KMS-11 (cell line): Measurements from ENCODE around the gene HOXD4.
A peak's percentile ranks its signal among the peaks of the same experiment; 100 is the strongest.

ENCODE experiments used
- H2AFZ ChIP-seq: fragments of 200-600 bp; sonication (generic); 2 replicates; pipeline ENCODE4 v1.6.1; 2016; ENCODE audit warnings: antibody characterized with exemption, mixed run types, low read depth
- H3K27ac ChIP-seq: fragments of 200-600 bp; sonication (generic); 2 replicates; pipeline ENCODE4 v1.6.1; 2016; ENCODE audit warnings: mild to moderate bottlenecking, mixed run types
- H3K27me3 ChIP-seq: fragments of 200-600 bp; sonication (generic); 2 replicates; pipeline ENCODE4 v1.6.1; 2017; ENCODE audit warnings: mild to moderate bottlenecking, low read depth, mixed run types, moderate library complexity; ENCODE audit not compliant: insufficient read depth
- H3K36me3 ChIP-seq: fragments of 200-600 bp; sonication (generic); 2 replicates; pipeline ENCODE4 v1.6.1; 2017; ENCODE audit warnings: mild to moderate bottlenecking, mixed run types; ENCODE audit not compliant: insufficient read depth
- H3K4me1 ChIP-seq: fragments of 200-600 bp; sonication (generic); 2 replicates; pipeline ENCODE4 v1.6.1; 2016; ENCODE audit warnings: mild to moderate bottlenecking, low read depth, mixed run types; ENCODE audit not compliant: poor library complexity, severe bottlenecking
- H3K4me2 ChIP-seq: fragments of 200-600 bp; sonication (generic); 2 replicates; pipeline ENCODE4 v1.7.0; 2016; ENCODE audit warnings: mild to moderate bottlenecking, mixed run types
- H3K4me3 ChIP-seq: fragments of 200-600 bp; sonication (generic); IDR thresholded peaks from 2 replicates; pipeline ENCODE4 v1.6.1; 2017; ENCODE audit warnings: low read depth, low read length, mixed read lengths; ENCODE audit not compliant: insufficient read depth
- H3K79me2 ChIP-seq: fragments of 200-600 bp; sonication (generic); 2 replicates; pipeline ENCODE4 v1.6.1; 2016; ENCODE audit warnings: low read depth, mixed run types; ENCODE audit not compliant: insufficient read depth
- H3K9ac ChIP-seq: fragments of 200-600 bp; sonication (generic); 2 replicates; pipeline ENCODE4 v1.6.1; 2016; ENCODE audit warnings: mild to moderate bottlenecking, mixed run types
- H4K20me1 ChIP-seq: fragments of 200-600 bp; sonication (generic); 2 replicates; pipeline ENCODE4 v1.6.1; 2016; ENCODE audit warnings: mild to moderate bottlenecking, mixed run types; ENCODE audit not compliant: insufficient read depth
- TF ChIP-seq, protein P1 (sequence below): fragments of 200-600 bp; sonication (generic); conservative IDR thresholded peaks from 2 replicates; pipeline ENCODE4 v1.6.1; 2017; ENCODE audit warnings: low read depth, mild to moderate bottlenecking, antibody characterized with exemption, low read length, moderate library complexity, mixed read lengths

The HOXD4 gene

DNA sequence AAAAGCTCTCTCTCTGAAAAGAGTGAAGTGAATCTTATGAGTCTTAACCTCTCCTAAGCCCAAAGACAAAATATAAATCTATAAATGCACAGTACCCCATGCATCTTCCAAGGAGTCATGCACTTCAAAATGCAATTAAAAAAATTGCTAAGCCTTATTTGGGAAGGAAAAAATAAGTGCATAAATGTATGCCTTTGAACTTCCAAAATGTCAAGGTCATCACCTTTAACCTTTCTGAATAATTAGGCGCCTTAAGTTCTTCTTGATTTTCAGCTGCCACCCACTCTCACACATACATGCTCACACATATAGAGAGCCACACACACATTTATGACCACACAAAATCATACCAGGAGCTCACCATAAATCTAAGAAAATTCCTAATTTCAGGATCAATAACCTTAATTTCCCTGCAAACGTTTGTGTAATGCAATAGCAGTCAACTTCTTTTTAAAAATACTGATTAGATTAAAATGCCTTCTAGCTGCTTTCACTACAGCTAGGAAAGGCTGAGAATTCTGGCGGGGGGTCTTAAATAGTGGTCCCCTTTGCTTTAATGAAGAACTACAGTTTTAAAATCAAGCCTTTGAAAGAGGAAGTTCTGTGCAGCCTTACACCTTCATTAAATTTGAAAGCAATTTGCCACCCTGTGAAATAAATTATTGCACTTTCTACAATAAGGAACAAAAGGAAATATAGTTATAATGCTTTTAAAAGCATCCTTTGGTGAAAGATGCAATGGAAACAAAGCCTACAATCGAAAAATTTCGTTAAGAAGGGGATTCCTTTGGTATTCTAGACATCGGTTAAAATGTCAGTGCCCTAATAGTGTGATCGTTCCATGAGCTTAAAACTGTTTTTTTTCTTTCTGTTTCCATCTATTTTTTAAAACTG, 40.7 kb upstream of the HOXD4 start:
- H3K4me1 ChIP-seq = no peaks in the 10 kb centered on the region
- H3K79me2 ChIP-seq = no peaks in the 10 kb centered on the region
- H3K27me3 ChIP-seq = no peaks in the 10 kb centered on the region
- H3K27ac ChIP-seq = no peak overlapping the region
- H3K4me2 ChIP-seq = no peak overlapping the region
- H3K36me3 ChIP-seq = no peaks in the 10 kb centered on the region
- TF ChIP-seq, protein P1, sequence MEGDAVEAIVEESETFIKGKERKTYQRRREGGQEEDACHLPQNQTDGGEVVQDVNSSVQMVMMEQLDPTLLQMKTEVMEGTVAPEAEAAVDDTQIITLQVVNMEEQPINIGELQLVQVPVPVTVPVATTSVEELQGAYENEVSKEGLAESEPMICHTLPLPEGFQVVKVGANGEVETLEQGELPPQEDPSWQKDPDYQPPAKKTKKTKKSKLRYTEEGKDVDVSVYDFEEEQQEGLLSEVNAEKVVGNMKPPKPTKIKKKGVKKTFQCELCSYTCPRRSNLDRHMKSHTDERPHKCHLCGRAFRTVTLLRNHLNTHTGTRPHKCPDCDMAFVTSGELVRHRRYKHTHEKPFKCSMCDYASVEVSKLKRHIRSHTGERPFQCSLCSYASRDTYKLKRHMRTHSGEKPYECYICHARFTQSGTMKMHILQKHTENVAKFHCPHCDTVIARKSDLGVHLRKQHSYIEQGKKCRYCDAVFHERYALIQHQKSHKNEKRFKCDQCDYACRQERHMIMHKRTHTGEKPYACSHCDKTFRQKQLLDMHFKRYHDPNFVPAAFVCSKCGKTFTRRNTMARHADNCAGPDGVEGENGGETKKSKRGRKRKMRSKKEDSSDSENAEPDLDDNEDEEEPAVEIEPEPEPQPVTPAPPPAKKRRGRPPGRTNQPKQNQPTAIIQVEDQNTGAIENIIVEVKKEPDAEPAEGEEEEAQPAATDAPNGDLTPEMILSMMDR = no peak
- no peak overlapping the region for H2AFZ ChIP-seq
- H4K20me1 ChIP-seq = no peaks in the 10 kb centered on the region
- no peak overlapping the region for H3K9ac ChIP-seq
- H3K4me3 ChIP-seq = no peak overlapping the region

DNA sequence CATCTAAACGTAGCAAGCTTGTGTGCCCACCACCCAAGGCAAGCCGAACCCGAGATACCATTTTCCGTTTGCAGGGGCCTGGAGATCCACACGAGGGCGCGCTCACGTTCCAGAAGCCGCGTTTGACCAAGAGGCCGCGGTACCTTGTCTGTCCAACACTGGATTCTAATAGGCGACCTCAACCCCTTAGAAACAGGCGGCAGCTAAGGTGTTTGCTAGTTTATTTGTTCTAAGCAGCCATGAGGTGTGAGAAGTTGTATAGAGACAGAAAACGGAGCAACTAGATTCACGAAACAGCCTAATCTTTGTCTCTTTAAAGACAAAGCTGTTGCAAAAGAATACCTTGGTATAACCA, 40.1 kb upstream of the HOXD4 start:
- Histone ChIP-seq H3K4me2 (no peak overlapping the region), H2AFZ (no peak overlapping the region), H3K4me3 (no peak overlapping the region), H3K27ac (no peak overlapping the region), H3K4me1 (no peaks in the 10 kb centered on the region), H3K27me3 (no peaks in the 10 kb centered on the region), H3K9ac (no peak overlapping the region), H3K79me2 (no peaks in the 10 kb centered on the region), H3K36me3 (no peaks in the 10 kb centered on the region), H4K20me1 (no peaks in the 10 kb centered on the region)
- TF ChIP-seq, protein P1 = peak; percentile 68

DNA sequence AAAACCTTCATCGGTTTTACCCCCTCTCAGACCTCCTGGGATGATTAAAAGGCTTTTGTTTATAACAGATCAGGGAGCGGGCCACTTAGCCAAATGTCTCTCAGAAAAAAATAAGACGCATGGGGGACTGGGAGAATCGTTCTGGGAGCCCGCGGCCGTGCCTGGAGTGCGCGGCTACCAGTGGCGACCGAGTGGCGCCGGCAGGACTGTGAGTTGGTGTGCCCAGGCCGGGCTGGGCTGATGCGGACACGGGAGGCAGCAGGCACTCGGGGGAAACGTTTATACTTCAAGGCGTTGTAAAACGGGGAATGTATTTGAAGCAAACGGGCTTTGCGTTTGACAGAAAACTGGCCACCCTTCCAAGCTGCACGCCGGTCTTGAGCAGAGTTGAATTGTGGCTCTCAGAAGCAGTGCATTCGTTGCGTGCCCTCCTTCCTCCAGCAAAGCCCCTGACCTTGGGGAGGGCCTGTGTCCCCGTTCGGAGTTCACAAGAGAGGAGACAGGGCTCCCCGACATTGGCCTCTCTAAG, 39.4 kb upstream of the HOXD4 start:
- no peaks in the 10 kb centered on the region for H4K20me1 ChIP-seq
- no peak overlapping the region for H3K4me3 ChIP-seq

GRCh38 chr2:176112375-176113302, 38.7 kb upstream of the HOXD4 start:
- no peak overlapping the region for H3K9ac ChIP-seq

More for the DNA sequence above, 39.4 kb upstream of the HOXD4 start:
- Histone ChIP-seq H3K36me3 (no peaks in the 10 kb centered on the region), H3K27ac (no peak overlapping the region), H3K4me2 (no peak overlapping the region), H3K27me3 (no peaks in the 10 kb centered on the region), H3K79me2 (no peaks in the 10 kb centered on the region), H2AFZ (no peak overlapping the region), H3K9ac (no peak overlapping the region), H3K4me1 (no peaks in the 10 kb centered on the region)
- TF ChIP-seq, protein P1 = no peak

More at GRCh38 chr2:176112375-176113302, 38.7 kb upstream of the HOXD4 start:
- no peaks in the 10 kb centered on the region for H3K4me1 ChIP-seq
- no peaks in the 10 kb centered on the region for H4K20me1 ChIP-seq
- no peaks in the 10 kb centered on the region for H3K36me3 ChIP-seq
- no peak overlapping the region for H3K4me3 ChIP-seq
- no peak overlapping the region for H3K27ac ChIP-seq
- H3K4me2 ChIP-seq = no peak overlapping the region
- no peak overlapping the region for H2AFZ ChIP-seq
- H3K79me2 ChIP-seq = no peaks in the 10 kb centered on the region
- no peaks in the 10 kb centered on the region for H3K27me3 ChIP-seq
- TF ChIP-seq, protein P1 = no peak
